Retina (tissue), 1 donor: ENCODE results near the gene KCTD19.
A peak's percentile ranks its signal among the peaks of the same experiment; 100 is the strongest.

Experiments
- DNase-seq: peaks from one replicate; pipeline ENCODE4 v3.0.0-alpha.2; 2016

KCTD19 gene

DNA sequence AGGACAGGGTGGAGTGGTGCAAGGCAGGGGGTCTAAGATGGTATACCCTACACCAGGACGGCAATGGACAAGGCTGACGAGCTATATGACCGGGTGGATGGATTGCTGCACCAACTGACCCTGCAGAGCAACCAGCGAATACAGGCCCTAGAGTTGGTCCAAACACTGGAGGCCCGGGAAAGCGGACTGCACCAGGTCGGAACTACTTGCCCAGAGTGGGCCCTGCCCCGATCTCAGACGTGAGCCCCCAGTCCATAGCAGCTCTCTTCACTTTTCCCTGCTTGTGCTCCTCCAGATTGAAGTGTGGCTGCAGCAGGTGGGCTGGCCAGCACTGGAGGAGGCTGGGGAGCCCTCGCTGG is 44.1 kb downstream of the KCTD19 start:
- DNase-seq: no peak

DNA sequence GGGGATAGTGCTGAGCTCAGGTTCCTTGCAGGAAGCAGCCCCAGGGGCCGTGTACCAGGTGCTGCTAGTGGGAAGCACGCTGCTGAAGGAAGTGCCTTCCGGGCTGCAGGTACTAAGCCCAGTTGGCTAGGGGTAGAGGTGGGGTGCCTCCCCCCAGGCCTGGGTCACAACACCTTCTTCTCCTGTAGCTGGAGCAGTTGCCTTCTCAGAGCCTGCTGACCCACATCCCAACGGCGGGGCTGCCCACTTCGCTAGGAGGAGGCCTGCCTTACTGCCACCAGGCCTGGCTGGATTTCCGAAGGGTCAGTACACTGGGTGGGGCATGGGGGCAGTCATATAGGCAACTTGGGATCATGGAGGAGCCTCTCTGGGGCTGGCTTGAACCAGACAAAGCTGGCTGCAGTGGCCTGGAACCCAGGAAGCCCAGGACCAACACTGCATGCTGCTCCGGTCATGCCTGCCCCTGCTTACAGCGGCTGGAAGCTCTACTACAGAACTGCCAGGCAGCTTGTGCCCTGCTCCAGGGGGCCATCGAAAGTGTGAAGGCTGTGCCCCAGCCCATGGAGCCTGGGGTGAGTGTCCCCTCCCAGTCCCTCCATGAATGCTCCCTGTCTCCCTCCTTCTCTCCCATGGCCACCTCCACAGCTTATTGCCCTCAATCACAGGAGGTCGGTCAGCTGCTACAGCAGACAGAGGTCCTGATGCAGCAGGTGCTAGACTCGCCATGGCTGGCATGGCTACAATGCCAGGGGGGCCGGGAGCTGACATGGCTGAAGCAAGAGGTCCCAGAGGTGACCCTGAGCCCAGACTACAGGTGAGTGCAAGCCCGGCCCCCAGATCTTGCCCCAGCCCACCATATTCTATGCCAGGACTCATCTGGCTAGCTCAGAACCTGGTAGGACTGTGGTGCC is 44.8 kb downstream of the KCTD19 start:
- DNase-seq: no peak

GRCh38 chr16:67280090-67281015 is 46.2 kb downstream of the KCTD19 start:
- no peak for DNase-seq

- peak; percentile 80 for DNase-seq
Measured at GRCh38 chr16:67279296-67280089, 47.0 kb downstream of the KCTD19 start, which contains the start of gene PLEKHG4. PLEKHG4 (plus strand) TSS chr16:67279532; CDS start chr16:67280045, 513 bp downstream.

DNA sequence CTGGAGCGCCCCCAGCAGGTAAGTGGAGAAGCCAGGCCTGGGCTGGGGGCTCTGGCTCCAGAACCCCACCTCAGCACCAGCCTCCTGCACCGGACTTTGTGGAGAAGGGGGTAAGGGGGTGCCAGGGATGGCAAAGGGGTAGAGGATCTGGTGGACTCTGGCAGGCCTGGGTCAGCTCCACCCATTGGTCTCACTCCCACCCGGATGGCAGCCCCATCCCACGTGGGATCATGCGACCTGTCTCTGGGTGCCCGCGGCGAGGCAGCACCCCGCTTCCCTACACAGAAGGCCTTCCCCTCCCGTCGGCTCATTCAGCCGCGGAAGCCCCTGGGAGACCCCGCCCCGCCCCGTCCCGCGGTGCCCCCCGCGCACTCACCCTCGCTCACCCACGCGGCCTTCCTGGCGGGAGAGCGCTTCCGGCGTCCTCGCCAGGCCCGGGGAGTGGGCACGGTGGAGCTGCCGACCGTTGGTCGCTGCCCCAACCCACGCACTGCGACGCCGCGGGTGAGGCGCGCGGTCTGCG is 47.7 kb downstream of the KCTD19 start:
- DNase-seq: peak; percentile 35

DNA sequence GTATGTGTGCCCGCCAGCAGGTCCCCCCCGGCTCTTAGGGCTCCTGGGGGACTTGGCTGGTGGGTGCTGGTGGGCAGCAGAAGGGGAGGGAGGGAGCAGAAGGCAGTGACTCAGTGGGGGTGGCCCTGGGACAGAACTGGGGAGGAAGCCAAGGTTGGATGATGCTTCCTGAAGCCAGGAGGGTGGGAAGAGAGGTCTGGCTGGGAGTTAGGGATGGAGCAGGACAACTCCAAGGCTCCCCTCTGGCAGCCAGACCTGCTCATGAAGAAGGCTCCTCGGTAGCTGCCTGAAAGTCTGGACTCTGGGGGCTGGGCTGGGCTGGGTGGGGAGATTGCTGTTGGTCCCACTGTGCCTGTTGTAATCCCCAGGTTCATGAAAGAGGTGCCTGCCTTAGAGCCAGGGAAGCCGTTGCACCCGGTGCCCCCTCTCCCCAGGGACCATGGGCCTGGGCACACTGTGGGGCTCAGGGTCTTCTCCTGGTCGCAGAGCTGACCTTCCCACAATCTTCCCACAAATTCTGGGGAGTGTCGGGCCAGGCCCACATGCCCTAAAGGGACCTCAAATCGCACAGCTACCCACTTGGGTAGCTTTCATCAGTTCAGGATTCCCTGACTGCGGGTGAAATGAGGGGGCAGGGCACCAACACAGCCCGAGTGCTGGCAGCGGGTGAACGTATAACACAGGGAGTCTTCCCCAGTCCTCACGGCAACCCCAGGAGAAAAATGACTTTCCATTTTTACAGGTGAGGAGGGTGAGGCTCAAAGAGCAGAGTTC is 48.4 kb downstream of the KCTD19 start:
- DNase-seq: no peak

DNA sequence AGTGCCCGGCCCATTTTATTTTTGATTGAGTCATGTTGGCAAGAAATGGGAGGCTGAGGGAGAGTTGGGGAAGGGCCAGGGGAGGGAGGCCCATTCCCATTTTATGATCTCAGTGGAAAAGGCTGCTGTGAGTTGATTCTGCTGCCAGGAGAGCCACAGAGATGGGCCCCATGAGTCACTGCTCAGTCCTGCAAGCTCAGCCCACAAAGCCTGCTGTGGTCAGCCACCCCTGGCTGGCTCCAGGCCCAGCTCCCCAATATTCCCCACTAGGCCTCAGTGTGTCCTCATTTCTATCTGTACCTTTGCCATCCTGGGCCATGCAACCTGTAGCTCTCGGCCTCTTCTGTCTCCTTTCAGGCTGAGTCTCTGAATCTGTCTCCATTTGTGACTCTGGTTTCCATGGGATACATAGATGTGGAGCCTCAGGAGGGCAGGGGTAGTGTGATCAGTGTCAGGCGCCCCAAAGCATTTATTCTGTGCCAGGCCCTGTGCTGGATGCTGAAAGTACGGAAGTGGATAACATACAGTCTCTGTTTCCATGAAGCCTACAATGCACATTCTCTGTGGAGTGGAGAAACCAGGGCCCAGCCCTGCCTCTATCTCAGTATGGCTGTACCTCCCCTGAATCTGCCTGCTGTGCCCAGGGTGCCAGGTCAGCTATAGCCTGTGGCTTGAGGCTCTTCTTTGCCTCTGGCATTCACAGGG is 49.1 kb downstream of the KCTD19 start:
- DNase-seq: no peak

GRCh38 chr16:67275321-67275720 is 51.2 kb downstream of the KCTD19 start:
- DNase-seq: no peak

DNA sequence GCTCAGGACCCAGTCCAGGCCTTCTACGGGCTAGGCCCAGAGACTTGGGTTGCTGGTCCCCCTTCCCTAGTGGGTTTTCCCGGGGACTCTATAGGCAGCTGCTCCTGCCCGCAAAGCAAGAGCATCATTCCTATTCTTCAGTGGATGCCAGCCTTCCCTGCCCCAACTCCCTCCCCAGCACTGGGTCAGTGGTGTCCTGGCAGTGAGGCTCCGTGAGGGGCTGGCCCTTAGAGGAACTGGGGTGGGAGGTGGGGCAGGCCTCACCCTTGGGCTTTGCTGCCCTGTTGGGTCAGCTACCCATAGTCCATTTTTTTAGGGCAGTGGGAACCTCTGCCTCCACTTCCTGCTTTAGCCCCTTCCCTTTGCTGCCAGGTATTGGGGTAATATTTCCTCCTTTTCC is 55.1 kb downstream of the KCTD19 start:
- DNase-seq: no peak

DNA sequence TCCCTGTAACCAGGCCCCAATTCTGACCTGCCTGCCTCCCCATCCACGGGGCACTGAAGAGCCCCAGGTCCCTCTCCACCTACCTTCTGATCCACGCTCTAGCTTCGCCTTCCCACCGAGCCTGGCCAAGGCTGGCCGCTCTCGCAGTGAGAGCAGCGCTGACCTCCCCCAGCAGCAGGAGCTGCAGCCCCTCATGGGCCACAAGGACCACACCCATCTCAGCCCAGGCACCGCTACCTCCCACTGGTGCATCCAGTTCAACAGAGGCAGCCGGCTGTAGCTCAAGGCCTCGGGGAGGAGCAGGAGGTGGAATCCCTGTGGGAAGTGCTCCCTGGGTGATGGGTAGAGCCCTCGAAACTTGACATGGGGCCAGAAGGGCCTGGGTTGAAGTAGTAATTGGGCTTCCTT is 55.6 kb downstream of the KCTD19 start:
- no peak for DNase-seq

- no peak for DNase-seq
Measured at GRCh38 chr16:67269766-67270165, 56.8 kb downstream of the KCTD19 start.

DNA sequence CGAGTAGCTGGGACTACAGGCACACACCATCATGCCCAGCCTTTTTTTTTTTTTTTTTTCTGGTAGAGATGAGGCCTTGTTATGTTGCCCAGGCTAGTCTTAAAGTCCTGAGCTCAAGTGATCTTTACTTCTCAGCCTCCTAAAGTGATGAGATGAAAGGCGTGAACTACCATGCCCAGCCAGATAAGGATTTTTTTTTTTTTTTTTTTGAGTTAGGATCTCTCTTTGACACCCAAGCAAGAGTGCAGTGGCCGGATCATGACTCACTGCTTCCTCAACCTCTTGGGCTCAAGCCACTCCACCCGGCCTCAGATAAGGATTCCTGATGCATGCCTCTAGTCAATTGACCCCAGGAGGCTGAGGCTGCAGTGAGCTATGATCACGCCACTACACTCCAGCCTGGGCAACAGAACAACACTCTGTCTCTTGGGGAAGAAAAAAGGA is 58.4 kb downstream of the KCTD19 start:
- DNase-seq: no peak

DNA sequence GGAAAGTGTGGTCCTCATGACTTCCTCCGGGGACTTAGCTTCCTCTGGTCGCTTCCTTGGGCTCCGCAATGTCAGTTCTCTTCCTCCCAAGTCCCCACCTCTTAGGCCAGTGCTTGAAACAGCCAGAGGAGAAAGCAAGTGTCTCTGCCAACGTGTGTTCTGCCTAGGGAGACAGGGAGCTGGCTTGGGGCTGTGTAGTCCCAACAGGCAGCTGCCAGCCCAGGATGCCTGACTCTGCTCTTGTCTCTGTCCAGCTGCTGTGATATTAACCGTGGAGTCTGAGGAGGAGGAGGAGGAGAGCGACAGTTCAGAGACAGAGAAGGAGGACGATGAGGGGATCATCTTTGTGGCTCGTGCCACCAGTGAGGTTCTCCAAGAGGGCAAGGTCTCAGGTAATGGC is 60.7 kb downstream of the KCTD19 start:
- DNase-seq: no peak

GRCh38 chr16:67264866-67265265 is 61.7 kb downstream of the KCTD19 start:
- no peak for DNase-seq

DNA sequence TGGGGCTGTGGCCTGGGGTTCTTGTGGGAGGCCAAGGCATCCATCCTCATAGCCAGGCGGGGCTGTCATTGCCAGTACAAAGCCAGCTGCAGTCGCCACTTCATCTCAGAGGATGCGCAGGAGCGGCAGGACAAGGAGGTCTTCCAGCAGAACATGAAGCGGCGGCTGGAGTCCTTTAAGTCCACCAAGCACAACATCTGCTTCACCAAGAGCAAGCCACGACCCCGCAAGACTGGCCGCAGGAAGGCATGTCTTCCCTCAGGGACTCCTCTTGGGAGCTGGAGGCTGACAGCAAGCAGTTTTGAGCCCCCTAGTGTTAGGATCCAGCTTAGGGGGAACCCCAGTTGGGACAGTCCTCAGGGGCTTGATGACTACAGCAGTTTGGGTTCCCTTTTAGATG is 62.3 kb downstream of the KCTD19 start:
- DNase-seq: no peak

DNA sequence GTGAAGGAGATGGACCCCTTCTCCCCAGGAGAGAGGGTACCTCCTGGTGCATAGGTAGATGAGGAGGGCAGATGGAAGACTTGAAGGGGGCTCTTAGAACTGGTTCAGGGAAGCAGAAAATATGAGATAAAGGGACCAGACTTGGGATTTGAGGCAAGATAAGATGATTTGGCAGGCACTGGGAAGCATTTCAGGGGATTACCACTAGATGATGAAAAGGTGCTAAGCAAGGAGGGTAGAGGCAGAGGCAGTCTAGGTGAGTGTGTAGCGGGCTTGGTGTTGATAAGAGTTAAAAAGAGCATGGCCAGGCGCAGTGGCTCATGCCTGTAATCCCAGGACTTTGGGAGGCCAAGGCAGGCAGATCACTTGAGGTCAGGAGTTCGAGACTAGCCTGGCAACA is 63.3 kb downstream of the KCTD19 start:
- DNase-seq: no peak

- no peak for DNase-seq
Measured at GRCh38 chr16:67260426-67261063, 66.0 kb downstream of the KCTD19 start.

DNA sequence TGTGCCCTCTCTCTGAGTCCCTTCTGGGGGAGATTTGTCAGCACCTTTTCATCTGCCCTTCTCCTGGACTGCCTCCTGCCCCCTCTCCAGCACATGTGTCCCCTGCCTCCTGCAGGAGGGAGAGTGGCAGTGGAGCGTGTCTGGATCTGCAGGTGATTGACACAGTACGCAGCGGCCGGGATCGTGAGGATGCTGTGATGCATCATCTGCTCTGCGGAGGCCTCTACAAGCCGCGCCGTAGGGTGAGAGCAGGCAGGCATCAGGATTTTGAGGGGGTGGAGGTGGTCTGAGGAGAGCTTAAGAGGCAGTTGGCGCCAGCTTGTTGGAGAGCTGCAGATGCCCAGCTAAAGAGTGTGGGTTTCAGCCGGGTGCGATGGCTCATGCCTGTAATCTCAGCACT is 66.8 kb downstream of the KCTD19 start:
- DNase-seq: no peak

GRCh38 chr16:67258161-67258835 is 68.2 kb downstream of the KCTD19 start:
- no peak for DNase-seq
